K562 (cell line): ENCODE data around the gene KNSTRN. TPM values are rescaled to one million over a fixed set of nuclear protein-coding genes. Genes with fewer than 3 reads are reported as not detected.

Experiments used
- BRD9 ChIP-seq: fragments of 450-650 bp; IDR thresholded peaks from 2 replicates; pipeline ENCODE4 v1.6.1; 2018; ENCODE audit warnings: low read depth; ENCODE audit not compliant: partially characterized antibody
- ETV1 ChIP-seq: fragments of 450-650 bp; conservative IDR thresholded peaks from 2 replicates; pipeline ENCODE4 v1.6.1; 2016; ENCODE audit warnings: missing genetic modification characterization, control low read depth, low read depth, missing compliant biosample characterization
- GTF3C2 ChIP-seq: IDR thresholded peaks from 3 replicates; pipeline ENCODE4 v1.6.1; 2011; ENCODE audit warnings: borderline replicate concordance, mild to moderate bottlenecking, moderate library complexity; ENCODE audit not compliant: insufficient read length; ENCODE audit errors: extremely low read depth
- IRF1 ChIP-seq: sonication (generic); formaldehyde crosslinking; IDR thresholded peaks from 2 replicates; pipeline ENCODE4 v1.8.0; 2022; ENCODE audit warnings: missing genetic modification reagents, mild to moderate bottlenecking, borderline replicate concordance
- KDM5B ChIP-seq: fragments of 200-600 bp; sonication (generic); IDR thresholded peaks from 2 replicates; pipeline ENCODE4 v1.6.1; 2012; ENCODE audit warnings: low read depth, mild to moderate bottlenecking, moderate library complexity, low read length, control low read depth, inconsistent platforms; ENCODE audit not compliant: insufficient replicate concordance
- MAFG ChIP-seq: fragments of 450-650 bp; conservative IDR thresholded peaks from 2 replicates; pipeline ENCODE4 v1.6.1; 2016; ENCODE audit warnings: missing genetic modification characterization, missing compliant biosample characterization
- NFYB ChIP-seq: IDR thresholded peaks from 2 replicates; pipeline ENCODE4 v1.6.1; 2011; ENCODE audit warnings: mild to moderate bottlenecking, moderate library complexity; ENCODE audit not compliant: insufficient read length; ENCODE audit errors: extremely low read depth
- RBFOX2 ChIP-seq: fragments of 200-400 bp; formaldehyde crosslinking; IDR thresholded peaks from 2 replicates; pipeline ENCODE4 v1.6.1; 2017; ENCODE audit warnings: low read depth, mild to moderate bottlenecking, low read length, moderate library complexity
- TCFL5 ChIP-seq: fragments of 250-450 bp; sonication (Bioruptor Pico); conservative IDR thresholded peaks from 2 replicates; pipeline ENCODE4 v1.6.1; 2021; ENCODE audit warnings: mild to moderate bottlenecking, moderate library complexity, matching md5 sums
- TGIF2 ChIP-seq: sonication (generic); formaldehyde crosslinking; IDR thresholded peaks from 2 replicates; pipeline ENCODE4 v1.8.1; 2022; ENCODE audit warnings: mild to moderate bottlenecking, missing genetic modification reagents, moderate library complexity
- ZBTB33 ChIP-seq: sonication (generic); formaldehyde crosslinking; IDR thresholded peaks from 2 replicates; pipeline ENCODE4 v1.8.1; 2023; ENCODE audit warnings: mild to moderate bottlenecking, missing genetic modification reagents
- ZBTB49 ChIP-seq: sonication (generic); formaldehyde crosslinking; IDR thresholded peaks from 2 replicates; pipeline ENCODE4 v1.8.0; 2022; ENCODE audit warnings: missing genetic modification reagents, mild to moderate bottlenecking, borderline replicate concordance
- ZNF274 ChIP-seq: IDR thresholded peaks from 2 replicates; pipeline ENCODE4 v1.6.1; 2011; ENCODE audit warnings: low read depth, mild to moderate bottlenecking, low read length, moderate library complexity, borderline replicate concordance
- polyA plus RNA-seq, 8 experiments: library from polyadenylated mRNA; depleted of rRNA in 4 of 8; stranded (reverse) in 5 of 8; unstranded in 3 of 8; fragments of >200 nt; fragmentation: Nextera tagmentation in 2 of 8; fragmentation: Illumina TruSeq in 1 of 8; extraction: Ambion mirVana in 2 of 8; extraction: Trizol in 1 of 8; gene quantifications; 2 replicates each; pipeline versions ENCODE4 v1.2.1 to v1.2.3, GENCODE V29; 2011 to 2014; ENCODE audit warnings: inconsistent platforms in 1 of 8, missing spikeins in 1 of 8
- total RNA-seq, 7 experiments: library from RNA; depleted of rRNA in 6 of 7; stranded (reverse); fragments of >200 nt in 6 of 7; fragmentation: Illumina TruSeq in 2 of 7; extraction: Trizol in 2 of 7; gene quantifications; 2 replicates each; pipeline versions ENCODE4 v1.2.1 to v1.2.3, GENCODE V29; 2011 to 2021; ENCODE audit warnings: low replicate concordance in 1 of 7
- TF ChIP-seq, protein P1 (sequence below): fragments of 450-650 bp; IDR thresholded peaks from 2 replicates; pipeline ENCODE4 v1.6.1; 2016; ENCODE audit warnings: low read depth, mild to moderate bottlenecking, moderate library complexity
- TF ChIP-seq, protein P2 (sequence below): fragments of 450-650 bp; IDR thresholded peaks from 2 replicates; pipeline ENCODE4 v1.6.1; 2016; ENCODE audit warnings: missing biosample characterization, missing genetic modification characterization

KNSTRN gene
- total and polyA plus RNA-seq, 9 of the 15 experiments (the other 6 are each of a cell fraction or from before 2014, with no cell fraction given), result 48.7 to 88.2 (median 66.3) TPM

DNA sequence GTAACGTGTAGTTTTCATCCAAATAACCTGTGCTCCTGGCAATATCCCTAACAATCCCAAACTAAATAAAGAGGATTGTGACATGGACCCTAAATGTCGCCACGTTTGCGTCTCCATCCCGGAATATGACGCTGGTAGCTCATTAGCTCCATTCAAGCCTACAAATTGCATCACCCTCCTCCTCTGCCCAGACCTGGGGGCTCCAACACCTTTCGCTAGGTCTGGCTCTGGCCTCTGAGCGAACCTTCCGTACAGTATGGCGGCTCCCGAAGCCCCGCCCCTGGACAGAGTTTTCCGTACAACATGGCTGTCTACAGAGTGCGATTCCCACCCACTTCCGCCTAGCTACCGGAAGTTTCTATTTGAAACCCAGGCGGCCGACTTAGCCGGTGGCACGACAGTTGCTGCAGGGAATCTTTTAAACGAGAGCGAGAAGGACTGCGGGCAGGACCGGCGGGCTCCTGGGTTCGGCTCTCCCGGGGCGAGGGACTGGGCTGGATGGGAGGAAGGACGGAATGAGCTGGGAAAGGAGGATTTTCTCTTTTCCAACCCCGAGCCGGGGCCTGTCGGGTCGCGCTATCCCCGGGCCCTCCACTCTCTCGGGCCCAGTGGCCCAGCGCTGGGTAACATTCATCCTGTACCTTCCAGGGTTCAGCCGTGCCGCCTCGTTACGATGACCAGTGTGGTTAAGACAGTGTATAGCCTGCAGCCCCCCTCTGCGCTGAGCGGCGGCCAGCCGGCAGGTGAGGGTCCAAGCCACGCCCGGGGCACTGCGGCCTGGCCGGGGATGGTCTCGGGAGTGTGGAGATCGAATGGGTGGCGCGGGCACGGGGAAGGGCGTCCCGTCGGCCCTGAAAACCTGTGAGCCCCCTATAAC, at the start of gene KNSTRN (continued):
- no peak for TF ChIP-seq IRF1 (CRISPR knock-in tag)
- TF ChIP-seq ZBTB49 (CRISPR knock-in tag), result no peak
- TF ChIP-seq MAFG (tag), result no peak
- TF ChIP-seq RBFOX2, result peak; percentile 86
- TF ChIP-seq TGIF2 (CRISPR knock-in tag), result no peak
- TF ChIP-seq, protein P1, sequence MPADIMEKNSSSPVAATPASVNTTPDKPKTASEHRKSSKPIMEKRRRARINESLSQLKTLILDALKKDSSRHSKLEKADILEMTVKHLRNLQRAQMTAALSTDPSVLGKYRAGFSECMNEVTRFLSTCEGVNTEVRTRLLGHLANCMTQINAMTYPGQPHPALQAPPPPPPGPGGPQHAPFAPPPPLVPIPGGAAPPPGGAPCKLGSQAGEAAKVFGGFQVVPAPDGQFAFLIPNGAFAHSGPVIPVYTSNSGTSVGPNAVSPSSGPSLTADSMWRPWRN, result no peak
- no peak for TF ChIP-seq BRD9
- no peak for TF ChIP-seq NFYB
- peak; percentile 33 for TF ChIP-seq KDM5B
- peak; percentile 53 for TF ChIP-seq ETV1 (tag)
- no peak for TF ChIP-seq GTF3C2
- TF ChIP-seq, protein P2, sequence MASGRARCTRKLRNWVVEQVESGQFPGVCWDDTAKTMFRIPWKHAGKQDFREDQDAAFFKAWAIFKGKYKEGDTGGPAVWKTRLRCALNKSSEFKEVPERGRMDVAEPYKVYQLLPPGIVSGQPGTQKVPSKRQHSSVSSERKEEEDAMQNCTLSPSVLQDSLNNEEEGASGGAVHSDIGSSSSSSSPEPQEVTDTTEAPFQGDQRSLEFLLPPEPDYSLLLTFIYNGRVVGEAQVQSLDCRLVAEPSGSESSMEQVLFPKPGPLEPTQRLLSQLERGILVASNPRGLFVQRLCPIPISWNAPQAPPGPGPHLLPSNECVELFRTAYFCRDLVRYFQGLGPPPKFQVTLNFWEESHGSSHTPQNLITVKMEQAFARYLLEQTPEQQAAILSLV (tag), result no peak
- no peak for TF ChIP-seq ZNF274
- TF ChIP-seq ZBTB33 (CRISPR knock-in tag), result no peak
- no peak for TF ChIP-seq TCFL5 (CRISPR knock-in tag)
